HCT116 (cell line): ENCODE measurements around the gene KSR1. TPM values are rescaled to one million over a fixed set of nuclear protein-coding genes. Genes with fewer than 3 reads are reported as not detected.

Source experiments
- ATAC-seq: fragments of 200-7000 bp; cut with Tn5 transposase; 2 replicates; pipeline ENCODE4 v1.9.1; 2020; ENCODE audit warnings: mild to moderate bottlenecking, moderate library complexity
- BruUV-seq: library from RNA; stranded (reverse); fragments of 400-500 nt; replicated peaks from 2 replicates; lab custom pipeline; 2021; lab: Mats Ljungman, UMichigan
- CTCF ChIA-PET: fragments of 300-600 bp; sonication (Branson Sonifier 250); formaldehyde crosslinking; loops from one replicate; lab custom pipeline; 2021; ENCODE audit warnings: antibody characterized with exemption; lab: Charles Lee
- POLR2A ChIA-PET: fragments of 300-600, 350-600 bp; sonication (Branson Sonifier 250); formaldehyde crosslinking; loops from one replicate; lab custom pipeline; 2021; ENCODE audit warnings: antibody characterized with exemption; lab: Charles Lee
- RAD21 ChIA-PET, 2 experiments: fragments of 300-600 bp; sonication (Branson Sonifier 250); formaldehyde crosslinking; loops; one replicate each; lab custom pipeline; 2023; ENCODE audit warnings: low total read pairs in 2 of 2; ENCODE audit not compliant: uncharacterized antibody in 2 of 2, unreplicated experiment in 2 of 2, low non-redundant PET in 1 of 2; lab: Charles Lee
- DNase-seq: peaks from one replicate; pipeline ENCODE4 v3.0.0-alpha.2; 2010; ENCODE audit warnings: low read depth, low spot score
- H2AFZ ChIP-seq: fragments of 200-600 bp; shearing (Covaris generic), sonication (generic); 2 replicates; pipeline ENCODE4 v1.6.1; 2017; ENCODE audit warnings: low read depth, mixed run types, mixed read lengths, antibody characterized with exemption, low read length; ENCODE audit not compliant: poor library complexity, severe bottlenecking
- H3K27ac ChIP-seq: 2 replicates; pipeline ENCODE4 v1.5.1; 2012; ENCODE audit warnings: low read depth, low read length
- H3K27me3 ChIP-seq: fragments of 200-600 bp; sonication (generic); 2 replicates; pipeline ENCODE4 v1.6.1; 2016; ENCODE audit warnings: mixed run types, low read length, mixed read lengths; ENCODE audit not compliant: insufficient read depth
- H3K36me3 ChIP-seq, 2 experiments: fragments of 200-500 bp in 1 of 2; fragments of 200-600 bp in 1 of 2; sonication (Bioruptor generic) in 1 of 2; sonication (generic) in 1 of 2; 2 replicates each; pipeline versions ENCODE4 v1.5.1 to v1.6.1; 2014 to 2016; ENCODE audit warnings: low read length in 2 of 2, inconsistent platforms in 1 of 2, mixed read lengths in 1 of 2, mixed run types in 1 of 2; ENCODE audit not compliant: insufficient read depth in 2 of 2, control insufficient read depth in 1 of 2
- H3K4me1 ChIP-seq, 2 experiments: fragments of 200-600 bp in 1 of 2; sonication (generic) in 1 of 2; 2 replicates each; pipeline versions ENCODE4 v1.5.1 to v1.6.1; 2012 to 2017; ENCODE audit warnings: low read length in 2 of 2, inconsistent platforms in 1 of 2, mild to moderate bottlenecking in 1 of 2, mixed read lengths in 1 of 2, mixed run types in 1 of 2, moderate library complexity in 1 of 2; ENCODE audit not compliant: insufficient read depth in 2 of 2, control insufficient read depth in 1 of 2
- H3K4me2 ChIP-seq: fragments of 200-600 bp; sonication (generic); 2 replicates; pipeline ENCODE4 v1.6.1; 2017; ENCODE audit warnings: mixed run types, low read length, mixed read lengths
- H3K4me3 ChIP-seq, 2 experiments: fragments of 200-600 bp in 1 of 2; sonication (generic) in 1 of 2; replicated peaks in 1 of 2; 2 replicates each; pipeline ENCODE4 v1.5.1; 2011 to 2016; ENCODE audit warnings: low read length in 2 of 2, control low read depth in 1 of 2, low read depth in 1 of 2, mild to moderate bottlenecking in 1 of 2, mixed read lengths in 1 of 2, mixed run types in 1 of 2
- H3K79me2 ChIP-seq: fragments of 200-600 bp; sonication (generic); 2 replicates; pipeline ENCODE4 v1.6.1; 2017; ENCODE audit warnings: mild to moderate bottlenecking, mixed run types, low read length, moderate library complexity, mixed read lengths; ENCODE audit not compliant: insufficient read depth
- H3K9ac ChIP-seq: fragments of 200-600 bp; sonication (generic); 2 replicates; pipeline ENCODE4 v1.6.1; 2016; ENCODE audit warnings: low read length, mixed read lengths
- H3K9me2 ChIP-seq: fragments of 200-600 bp; sonication (generic), shearing (Covaris generic); 2 replicates; pipeline ENCODE4 v1.6.1; 2017; ENCODE audit warnings: mixed run types, mild to moderate bottlenecking, moderate library complexity; ENCODE audit not compliant: insufficient read depth
- H3K9me3 ChIP-seq, 2 experiments: fragments of 200-500 bp in 1 of 2; fragments of 200-600 bp in 1 of 2; sonication (Bioruptor generic) in 1 of 2; sonication (generic) in 1 of 2; 2 replicates each; pipeline ENCODE4 v1.6.1; 2014 to 2017; ENCODE audit warnings: low read length in 2 of 2, mixed read lengths in 2 of 2, inconsistent platforms in 1 of 2, low read depth in 1 of 2, mild to moderate bottlenecking in 1 of 2, mixed run types in 1 of 2, moderate library complexity in 1 of 2; ENCODE audit not compliant: control insufficient read depth in 1 of 2, insufficient read depth in 1 of 2
- H4K20me1 ChIP-seq: fragments of 200-600 bp; sonication (generic), shearing (Covaris generic); 2 replicates; pipeline ENCODE4 v1.6.1; 2017; ENCODE audit warnings: mixed run types, mild to moderate bottlenecking, moderate library complexity; ENCODE audit not compliant: insufficient read depth
- ATF3 ChIP-seq: IDR thresholded peaks from 2 replicates; pipeline ENCODE4 v1.6.1; 2012
- CBX3 ChIP-seq: IDR thresholded peaks from 2 replicates; pipeline ENCODE4 v1.6.1; 2012; ENCODE audit warnings: low read depth
- CEBPB ChIP-seq: IDR thresholded peaks from 2 replicates; pipeline ENCODE4 v1.6.1; 2012; ENCODE audit warnings: low read depth
- ELF1 ChIP-seq: IDR thresholded peaks from 2 replicates; pipeline ENCODE4 v1.6.1; 2012; ENCODE audit warnings: low read depth, borderline replicate concordance
- EZH2phosphoT487 ChIP-seq: fragments of 200-600 bp; IDR thresholded peaks from 2 replicates; pipeline ENCODE4 v1.6.1; 2018; ENCODE audit warnings: antibody characterized with exemption, borderline replicate concordance
- JUND ChIP-seq: IDR thresholded peaks from 2 replicates; pipeline ENCODE4 v1.6.1; 2012
- MAX ChIP-seq: IDR thresholded peaks from 2 replicates; pipeline ENCODE4 v1.6.1; 2012
- POLR2A ChIP-seq: IDR thresholded peaks from 2 replicates; pipeline ENCODE4 v1.7.0; 2011; ENCODE audit warnings: borderline replicate concordance; ENCODE audit not compliant: insufficient read depth, insufficient read length; ENCODE audit errors: extremely low read depth
- RAD21 ChIP-seq: IDR thresholded peaks from 2 replicates; pipeline ENCODE4 v1.6.1; 2012; ENCODE audit warnings: low read depth, mild to moderate bottlenecking
- REST ChIP-seq: IDR thresholded peaks from 2 replicates; pipeline ENCODE4 v1.6.1; 2012; ENCODE audit warnings: low read depth
- SIN3A ChIP-seq: IDR thresholded peaks from 2 replicates; pipeline ENCODE4 v1.6.1; 2012; ENCODE audit warnings: low read depth
- SP1 ChIP-seq: IDR thresholded peaks from 2 replicates; pipeline ENCODE4 v1.6.1; 2012; ENCODE audit warnings: low read depth
- SRF ChIP-seq: IDR thresholded peaks from 2 replicates; pipeline ENCODE4 v1.6.1; 2012; ENCODE audit warnings: low read depth
- TCF7L2 ChIP-seq: IDR thresholded peaks from 2 replicates; pipeline ENCODE4 v1.7.0; 2011; ENCODE audit warnings: borderline replicate concordance, inconsistent platforms; ENCODE audit not compliant: insufficient read depth, insufficient read length; ENCODE audit errors: extremely low read depth
- ZBTB33 ChIP-seq: IDR thresholded peaks from 2 replicates; pipeline ENCODE4 v1.6.1; 2011; ENCODE audit warnings: mild to moderate bottlenecking, low read length, moderate library complexity; ENCODE audit not compliant: insufficient replicate concordance; ENCODE audit errors: extremely low read depth
- ZNF274 ChIP-seq: fragments of 200-500 bp; sonication (Bioruptor generic); IDR thresholded peaks from 2 replicates; pipeline ENCODE4 v1.6.1; 2014; ENCODE audit warnings: mild to moderate bottlenecking, low read depth, low read length, inconsistent platforms
- intact Hi-C: fragments of 100-400 bp; cut with micrococcal nuclease; formaldehyde crosslinking; loops from 2 replicates; pipeline ENCODE4 v1.10.0; 2022
- total RNA-seq: library from RNA; stranded (reverse); gene quantifications from one replicate; pipeline ENCODE4 v1.2.1, GENCODE V29; 2021; ENCODE audit not compliant: unreplicated experiment

KSR1 gene
- total RNA-seq, 1 experiment from 2014 or later = 16.5 TPM

GRCh38 chr17:27598337-27599050 is 142.2 kb downstream of the KSR1 start:
- ChIA-PET CTCF (interaction anchor here (0.9 to 3.2 kb wide), 8 partner anchors 10 to 391 kb away, joined by 3 to 58 read pairs (median 6); no protein-coding TSS in a partner anchor), RAD21 (interaction anchor here in 1 of 2 experiments (1.2 to 1.6 kb wide), 3 partner anchors 104 to 362 kb away, joined by 6 to 9 read pairs (median 7); no protein-coding TSS in a partner anchor), POLR2A (no interaction called here)
- H2AFZ ChIP-seq = no peak overlapping the region
- H3K79me2 ChIP-seq = no peaks in the 10 kb centered on the region
- DNase-seq = no peak
- H3K36me3 ChIP-seq = no peaks in the 10 kb centered on the region
- no peaks in the 10 kb centered on the region for H3K27me3 ChIP-seq
- BruUV-seq = no TSS peak
- ATAC-seq = no peak
- no peak overlapping the region for H3K4me2 ChIP-seq
- no peak overlapping the region for H3K4me3 ChIP-seq
- H4K20me1 ChIP-seq = no peaks in the 10 kb centered on the region
- intact Hi-C loops = no loop called here
- no peak overlapping the region for H3K27ac ChIP-seq
- TF ChIP-seq ATF3 = no peak
- no peak for TF ChIP-seq ZNF274
- TF ChIP-seq CEBPB = no peak
- TF ChIP-seq RAD21 = no peak
- no peak for TF ChIP-seq REST
- no peak for TF ChIP-seq JUND
- TF ChIP-seq MAX = no peak
- no peak for TF ChIP-seq SRF
- no peak for TF ChIP-seq CBX3
- TF ChIP-seq SIN3A = no peak
- TF ChIP-seq EZH2phosphoT487 = no peak
- TF ChIP-seq ELF1 = no peak
- TF ChIP-seq TCF7L2 = no peak
- TF ChIP-seq SP1 = no peak
- TF ChIP-seq ZBTB33 = no peak
- no peak for TF ChIP-seq POLR2A
- no peak overlapping the region for H3K9ac ChIP-seq
- H3K4me1 ChIP-seq = peaks cover 12 to 16% of the 10 kb centered on the region in 2 experiments
- no peaks in the 10 kb centered on the region for H3K9me2 ChIP-seq
- no peaks in the 10 kb centered on the region for H3K9me3 ChIP-seq
